A549 treated with DMSO at 1 μM for 4 hours (cell line): Measurements from ENCODE around the gene KIF5B. TPM values are rescaled to one million over a fixed set of nuclear protein-coding genes. Genes with fewer than 3 reads are reported as not detected.

Experiments used
- total RNA-seq: library from RNA; stranded (reverse); fragments of 200-300 nt; extraction: Qiagen RNA extraction; gene quantifications from 5 replicates; pipeline ENCODE4 v1.2.3, GENCODE V29; 2022; ENCODE audit warnings: low read depth

The KIF5B gene
- total RNA-seq: 62.8 to 93.1 TPM (median 82.3 TPM) in 5 replicates

GRCh38 chr10:32056136-32057035, at the start of gene KIF5B:
Gene KIF5B, minus strand, starts transcription at chr10:32056425. Its CDS starts 452 bp downstream, at chr10:32055973.

Other genes with a start within 250 kb of the KIF5B start
- gene ARHGAP12, start 127.6 kb downstream of the KIF5B start, total RNA-seq: 20.0 to 24.7 TPM (median 23.5 TPM) in 5 replicates